Choroid plexus epithelial cell (primary cell): Measurements from ENCODE around the gene TESPA1.
"Not testable (repeated sequence)": the region's sequence is repeated elsewhere in the genome, so short reads cannot be mapped to it uniquely, and the experiment has no call there.

Experiments
- DNase-seq: peaks from one replicate; pipeline ENCODE4 v3.0.0-alpha.2; 2010; ENCODE audit warnings: low read depth
- H3K4me3 ChIP-seq: 2 replicates; pipeline ENCODE4 v1.5.1; 2011; ENCODE audit warnings: low read depth, mild to moderate bottlenecking, control low read depth, low read length, moderate library complexity
- TF ChIP-seq, protein P1 (sequence below): conservative IDR thresholded peaks from 2 replicates; pipeline ENCODE4 v1.5.1; 2011; ENCODE audit warnings: low read depth, mild to moderate bottlenecking, control low read depth, inconsistent platforms, low read length, moderate library complexity

TESPA1 gene

GRCh38 chr12:54949073-54949711 is 35.4 kb downstream of the TESPA1 start:
- no peak for DNase-seq
- no peak overlapping the region for H3K4me3 ChIP-seq
- TF ChIP-seq, protein P1, sequence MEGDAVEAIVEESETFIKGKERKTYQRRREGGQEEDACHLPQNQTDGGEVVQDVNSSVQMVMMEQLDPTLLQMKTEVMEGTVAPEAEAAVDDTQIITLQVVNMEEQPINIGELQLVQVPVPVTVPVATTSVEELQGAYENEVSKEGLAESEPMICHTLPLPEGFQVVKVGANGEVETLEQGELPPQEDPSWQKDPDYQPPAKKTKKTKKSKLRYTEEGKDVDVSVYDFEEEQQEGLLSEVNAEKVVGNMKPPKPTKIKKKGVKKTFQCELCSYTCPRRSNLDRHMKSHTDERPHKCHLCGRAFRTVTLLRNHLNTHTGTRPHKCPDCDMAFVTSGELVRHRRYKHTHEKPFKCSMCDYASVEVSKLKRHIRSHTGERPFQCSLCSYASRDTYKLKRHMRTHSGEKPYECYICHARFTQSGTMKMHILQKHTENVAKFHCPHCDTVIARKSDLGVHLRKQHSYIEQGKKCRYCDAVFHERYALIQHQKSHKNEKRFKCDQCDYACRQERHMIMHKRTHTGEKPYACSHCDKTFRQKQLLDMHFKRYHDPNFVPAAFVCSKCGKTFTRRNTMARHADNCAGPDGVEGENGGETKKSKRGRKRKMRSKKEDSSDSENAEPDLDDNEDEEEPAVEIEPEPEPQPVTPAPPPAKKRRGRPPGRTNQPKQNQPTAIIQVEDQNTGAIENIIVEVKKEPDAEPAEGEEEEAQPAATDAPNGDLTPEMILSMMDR = no peak

GRCh38 chr12:54948171-54948570 is 36.4 kb downstream of the TESPA1 start:
- no peak for DNase-seq
- no peak overlapping the region for H3K4me3 ChIP-seq
- TF ChIP-seq, protein P1 = no peak

DNA sequence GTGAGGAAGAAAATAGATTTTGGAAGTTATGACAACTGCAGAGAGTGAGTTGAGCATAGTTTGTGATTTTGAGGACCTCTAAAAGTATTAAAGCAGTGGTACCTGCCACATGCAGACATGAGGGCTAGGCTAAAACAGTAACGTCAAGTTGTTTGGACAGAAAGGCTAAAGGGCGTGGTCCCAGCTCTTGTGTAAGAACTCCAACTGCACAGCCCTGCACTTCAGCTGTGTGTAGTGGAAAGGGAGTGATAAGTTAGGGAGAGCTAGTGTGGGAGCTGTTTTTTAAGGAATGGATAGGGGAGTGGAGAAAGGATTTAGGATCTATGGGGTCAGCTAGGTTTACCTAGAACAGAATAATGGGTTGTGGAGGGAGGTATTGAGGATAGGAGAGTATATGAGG is 39.5 kb downstream of the TESPA1 start:
- TF ChIP-seq, protein P1 = no peak
- H3K4me3 ChIP-seq = no peak overlapping the region
- no peak for DNase-seq

- not testable (repeated sequence) for H3K4me3 ChIP-seq, DNase-seq
Observed at GRCh38 chr12:54943292-54943691, 41.3 kb downstream of the TESPA1 start.

DNA sequence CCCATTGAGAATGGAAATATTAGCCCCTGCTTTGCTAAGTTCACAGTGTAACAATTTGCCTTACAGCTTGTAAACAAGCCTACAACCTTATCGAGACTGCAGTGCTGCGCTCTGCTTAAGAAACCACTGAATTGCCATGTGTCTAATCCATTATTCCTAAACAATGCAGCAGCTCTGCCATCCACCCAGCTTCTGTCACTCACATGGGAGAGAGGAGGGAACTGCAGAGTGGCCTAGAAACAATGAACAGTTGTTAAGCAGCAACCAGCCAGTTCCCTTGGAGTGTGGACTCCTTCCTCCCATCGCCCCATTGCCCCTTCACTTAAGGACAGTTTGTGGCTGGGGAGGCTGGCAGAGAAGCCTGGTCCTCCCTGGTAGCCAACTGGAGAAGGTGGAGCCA is 42.9 kb downstream of the TESPA1 start:
- DNase-seq = no peak
- TF ChIP-seq, protein P1 = no peak
- no peak overlapping the region for H3K4me3 ChIP-seq

DNA sequence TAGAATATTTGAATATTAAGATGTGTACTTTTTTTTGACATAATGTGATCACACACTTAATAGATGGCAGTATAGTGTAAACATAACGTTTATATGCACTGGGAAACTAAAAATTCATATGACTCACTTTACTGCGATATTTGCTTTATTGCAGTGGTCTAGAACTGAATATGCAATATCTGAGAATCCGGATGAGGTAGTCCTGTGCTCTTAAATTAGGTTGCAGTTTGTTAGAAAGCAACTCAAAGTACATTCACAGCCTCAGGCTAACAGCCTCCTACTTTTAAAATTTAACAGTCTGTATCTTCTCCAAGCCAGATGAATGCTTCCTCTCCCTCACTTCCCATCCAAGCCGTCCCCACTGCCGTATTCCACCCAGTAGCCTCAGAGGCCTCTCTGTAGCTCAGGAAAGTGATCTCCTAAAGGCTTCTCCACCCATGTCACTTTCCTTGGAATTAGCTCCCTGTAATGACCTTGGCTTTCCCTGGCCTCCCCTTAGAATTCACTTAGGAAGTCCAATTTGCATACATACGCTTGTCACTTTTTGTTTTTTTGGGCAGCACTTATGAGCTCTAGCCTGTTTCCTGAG is 43.7 kb downstream of the TESPA1 start:
- TF ChIP-seq, protein P1 = no peak
- H3K4me3 ChIP-seq = no peak overlapping the region
- DNase-seq = no peak

DNA sequence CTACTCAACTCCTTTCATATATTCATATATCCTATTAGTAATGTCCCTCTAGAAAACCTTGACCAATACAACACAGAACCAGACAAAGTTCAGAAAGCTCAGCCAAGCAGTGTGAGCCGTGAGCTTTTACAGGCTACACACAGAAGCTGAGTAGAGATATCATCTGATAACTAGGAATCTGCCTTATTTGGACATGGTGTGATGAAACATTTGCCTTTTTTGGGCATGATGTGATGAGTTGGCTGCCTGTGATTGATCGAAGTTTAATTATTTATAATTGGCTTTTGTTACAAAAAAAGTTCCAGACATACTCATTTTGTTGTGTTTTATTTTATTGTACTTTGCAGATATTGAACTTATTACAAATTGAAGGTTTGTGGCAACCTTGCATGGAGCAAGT is 46.6 kb downstream of the TESPA1 start:
- no peak overlapping the region for H3K4me3 ChIP-seq
- TF ChIP-seq, protein P1 = no peak
- DNase-seq = no peak
